ENCODE results near the gene COL4A5. TPM values are rescaled to one million over a fixed set of nuclear protein-coding genes. Genes with fewer than 3 reads are reported as not detected.

Gene COL4A5
- total and polyA plus RNA-seq, 2 of the 13 experiments (the other 11 are each of a cell fraction or from before 2014, with no cell fraction given), result 39.5 to 45.5 TPM

GRCh38 chrX:108664701-108665100 lies 225.1 kb downstream of the COL4A5 start:
- in situ Hi-C loops (cut with HindIII; ENCODE audit: extremely low pct_ligation_motif_present, low pct_unique_long_range_greater_than_20kb) (no loop called here), intact Hi-C loops (cut with micrococcal nuclease; ENCODE audit: unreplicated experiment) (no loop called here)
- FAIRE-seq, result no peak

More at GRCh38 chrX:108664701-108665100, 225.1 kb downstream of the COL4A5 start:
- Histone ChIP-seq H3K4me1 (ENCODE audit: insufficient read depth, low read length) (no peaks in the 10 kb centered on the region), H3K9me3 (ENCODE audit: low read length) (no peaks in the 10 kb centered on the region), H3K36me3 (replicated peaks in 1 of 2; ENCODE audit: control insufficient read depth in 1 of 2, insufficient read depth in 2 of 2, low read length in 2 of 2) (no peaks in the 10 kb centered on the region), H3K4me3 (replicated peaks in 1 of 3; ENCODE audit: insufficient read depth in 1 of 3, low read depth in 2 of 3, low read length in 3 of 3) (no peak overlapping the region), H3K79me2 (ENCODE audit: insufficient read depth, low read length) (no peaks in the 10 kb centered on the region), H3K27me3 (ENCODE audit: control insufficient read depth in 1 of 2, insufficient read depth in 2 of 2, low read length in 2 of 2) (no peaks in the 10 kb centered on the region), H3K27ac (ENCODE audit: extremely low read length, insufficient read depth, low read length) (no peak overlapping the region), H3K4me2 (ENCODE audit: low read depth, low read length) (no peak overlapping the region), H2AFZ (ENCODE audit: low read length) (no peak overlapping the region), H4K20me1 (ENCODE audit: insufficient read depth, low read length) (no peaks in the 10 kb centered on the region), H3K9ac (ENCODE audit: insufficient read depth, low read depth, low read length) (no peak overlapping the region)
- TF ChIP-seq HDAC1 (CRISPR knock-in tag; IDR thresholded peaks at IDR 0.05) (no peak), NAIF1 (CRISPR knock-in tag; IDR thresholded peaks at IDR 0.05; ENCODE audit: borderline replicate concordance) (no peak), CENPBD1 (CRISPR knock-in tag; IDR thresholded peaks at IDR 0.05; ENCODE audit: borderline replicate concordance, low read depth) (no peak), ZNF501 (CRISPR knock-in tag; IDR thresholded peaks at IDR 0.05) (no peak), SOX5 (CRISPR knock-in tag; IDR thresholded peaks at IDR 0.05; ENCODE audit: borderline replicate concordance) (no peak), ZBTB14 (CRISPR knock-in tag; IDR thresholded peaks at IDR 0.05) (no peak), ZNF615 (CRISPR knock-in tag; IDR thresholded peaks at IDR 0.05; ENCODE audit: borderline replicate concordance) (no peak), ZNF747 (CRISPR knock-in tag; IDR thresholded peaks at IDR 0.05; ENCODE audit: borderline replicate concordance) (no peak), KLF15 (CRISPR knock-in tag; IDR thresholded peaks at IDR 0.05; ENCODE audit: borderline replicate concordance) (no peak), SAP130 (CRISPR knock-in tag; IDR thresholded peaks at IDR 0.05; ENCODE audit: low read depth) (no peak), DPF2 (CRISPR knock-in tag; IDR thresholded peaks at IDR 0.05; ENCODE audit: borderline replicate concordance, low read depth) (no peak)
- TF ChIP-seq, protein P1, sequence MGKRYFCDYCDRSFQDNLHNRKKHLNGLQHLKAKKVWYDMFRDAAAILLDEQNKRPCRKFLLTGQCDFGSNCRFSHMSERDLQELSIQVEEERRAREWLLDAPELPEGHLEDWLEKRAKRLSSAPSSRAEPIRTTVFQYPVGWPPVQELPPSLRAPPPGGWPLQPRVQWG (CRISPR knock-in tag; IDR thresholded peaks at IDR 0.05; ENCODE audit: borderline replicate concordance, low read depth), result no peak
- TF ChIP-seq, protein P2, sequence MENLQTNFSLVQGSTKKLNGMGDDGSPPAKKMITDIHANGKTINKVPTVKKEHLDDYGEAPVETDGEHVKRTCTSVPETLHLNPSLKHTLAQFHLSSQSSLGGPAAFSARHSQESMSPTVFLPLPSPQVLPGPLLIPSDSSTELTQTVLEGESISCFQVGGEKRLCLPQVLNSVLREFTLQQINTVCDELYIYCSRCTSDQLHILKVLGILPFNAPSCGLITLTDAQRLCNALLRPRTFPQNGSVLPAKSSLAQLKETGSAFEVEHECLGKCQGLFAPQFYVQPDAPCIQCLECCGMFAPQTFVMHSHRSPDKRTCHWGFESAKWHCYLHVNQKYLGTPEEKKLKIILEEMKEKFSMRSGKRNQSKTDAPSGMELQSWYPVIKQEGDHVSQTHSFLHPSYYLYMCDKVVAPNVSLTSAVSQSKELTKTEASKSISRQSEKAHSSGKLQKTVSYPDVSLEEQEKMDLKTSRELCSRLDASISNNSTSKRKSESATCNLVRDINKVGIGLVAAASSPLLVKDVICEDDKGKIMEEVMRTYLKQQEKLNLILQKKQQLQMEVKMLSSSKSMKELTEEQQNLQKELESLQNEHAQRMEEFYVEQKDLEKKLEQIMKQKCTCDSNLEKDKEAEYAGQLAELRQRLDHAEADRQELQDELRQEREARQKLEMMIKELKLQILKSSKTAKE (CRISPR knock-in tag; IDR thresholded peaks at IDR 0.05; ENCODE audit: borderline replicate concordance), result no peak
- TF ChIP-seq, protein P3, sequence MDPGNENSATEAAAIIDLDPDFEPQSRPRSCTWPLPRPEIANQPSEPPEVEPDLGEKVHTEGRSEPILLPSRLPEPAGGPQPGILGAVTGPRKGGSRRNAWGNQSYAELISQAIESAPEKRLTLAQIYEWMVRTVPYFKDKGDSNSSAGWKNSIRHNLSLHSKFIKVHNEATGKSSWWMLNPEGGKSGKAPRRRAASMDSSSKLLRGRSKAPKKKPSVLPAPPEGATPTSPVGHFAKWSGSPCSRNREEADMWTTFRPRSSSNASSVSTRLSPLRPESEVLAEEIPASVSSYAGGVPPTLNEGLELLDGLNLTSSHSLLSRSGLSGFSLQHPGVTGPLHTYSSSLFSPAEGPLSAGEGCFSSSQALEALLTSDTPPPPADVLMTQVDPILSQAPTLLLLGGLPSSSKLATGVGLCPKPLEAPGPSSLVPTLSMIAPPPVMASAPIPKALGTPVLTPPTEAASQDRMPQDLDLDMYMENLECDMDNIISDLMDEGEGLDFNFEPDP (CRISPR knock-in tag; conservative IDR thresholded peaks at IDR 0.05), result no peak
- 98% methylated on average over 3 of the region's 3 CpGs for WGBS (ENCODE audit: low lambda C conversion rate)
- POLR2A ChIA-PET, result no interaction called here
- CTCF ChIA-PET (ENCODE audit: low intra/inter-chr PET ratio, low total read pairs), result no interaction called here
- DNase-seq (ENCODE audit: low spot score) (no peak), ATAC-seq (no peak)
- BruUV-seq (replicated peaks), result no TSS peak

Data from HepG2 (cell line).